ENCODE results near the gene NPFFR2.

DNA sequence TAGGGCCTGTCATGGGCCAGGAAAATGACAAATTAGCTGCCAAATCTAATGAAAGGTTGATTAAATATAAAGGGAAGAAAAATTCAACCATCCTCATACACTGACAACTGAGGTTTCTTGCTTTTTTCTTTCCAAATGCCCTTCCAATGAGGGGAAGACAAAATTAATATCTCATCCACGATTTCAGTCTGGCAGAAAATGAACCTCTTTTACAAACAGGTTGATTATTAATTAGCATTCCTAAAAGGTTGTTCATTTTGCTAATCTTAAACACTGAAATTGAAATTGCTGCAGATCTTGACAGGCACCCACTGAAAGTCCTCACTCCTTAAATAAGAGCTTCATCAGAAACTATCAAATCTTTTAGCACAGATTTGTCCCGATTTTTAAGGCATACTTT lies 45.5 kb downstream of the NPFFR2 start:
- TF ChIP-seq TAF1 (IDR thresholded peaks at IDR 0.05; ENCODE audit: borderline replicate concordance, insufficient read depth, low read length) (no peak), REST (IDR thresholded peaks at IDR 0.05; ENCODE audit: insufficient read depth in 1 of 2, low read depth in 2 of 2, low read length in 2 of 2) (no peak)
